Kidney epithelial cell (primary cell): Measurements from ENCODE around the gene GDE1. TPM values are rescaled to one million over a fixed set of nuclear protein-coding genes. Genes with fewer than 3 reads are reported as not detected.
"Not testable (repeated sequence)": the region's sequence is repeated elsewhere in the genome, so short reads cannot be mapped to it uniquely, and the experiment has no call there.

Experiments
- DNase-seq: peaks from one replicate; pipeline ENCODE4 v3.0.0-alpha.2; 2010; ENCODE audit warnings: low read depth
- H3K27me3 ChIP-seq: 2 replicates; pipeline ENCODE4 v1.6.0; 2011; ENCODE audit warnings: low read length; ENCODE audit not compliant: control insufficient read depth, insufficient read depth
- H3K36me3 ChIP-seq: 2 replicates; pipeline ENCODE4 v1.5.1; 2011; ENCODE audit warnings: low read length; ENCODE audit not compliant: control insufficient read depth, insufficient read depth
- H3K4me3 ChIP-seq: 2 replicates; pipeline ENCODE4 v1.5.1; 2011; ENCODE audit warnings: low read depth, mild to moderate bottlenecking, control low read depth, low read length
- CTCF ChIP-seq: IDR thresholded peaks from 2 replicates; pipeline ENCODE4 v1.5.1; 2011; ENCODE audit warnings: mild to moderate bottlenecking, moderate library complexity, low read length, control low read depth, inconsistent platforms; ENCODE audit not compliant: insufficient read depth, poor library complexity, severe bottlenecking
- total RNA-seq: library from RNA; depleted of rRNA; stranded (reverse); fragments of >200 nt; gene quantifications from 2 replicates; pipeline ENCODE4 v1.2.3, GENCODE V29; 2015

GDE1 gene
- total RNA-seq, 1 donor from 2014 or later = 81.5 TPM

- no peaks in the 10 kb centered on the region for H3K36me3 ChIP-seq
- no peak for DNase-seq
- no peak overlapping the region for H3K4me3 ChIP-seq
- no peaks in the 10 kb centered on the region for H3K27me3 ChIP-seq
- peak; percentile 58 for TF ChIP-seq CTCF
Measured at GRCh38 chr16:19559242-19559910, 37.5 kb upstream of the GDE1 start.

DNA sequence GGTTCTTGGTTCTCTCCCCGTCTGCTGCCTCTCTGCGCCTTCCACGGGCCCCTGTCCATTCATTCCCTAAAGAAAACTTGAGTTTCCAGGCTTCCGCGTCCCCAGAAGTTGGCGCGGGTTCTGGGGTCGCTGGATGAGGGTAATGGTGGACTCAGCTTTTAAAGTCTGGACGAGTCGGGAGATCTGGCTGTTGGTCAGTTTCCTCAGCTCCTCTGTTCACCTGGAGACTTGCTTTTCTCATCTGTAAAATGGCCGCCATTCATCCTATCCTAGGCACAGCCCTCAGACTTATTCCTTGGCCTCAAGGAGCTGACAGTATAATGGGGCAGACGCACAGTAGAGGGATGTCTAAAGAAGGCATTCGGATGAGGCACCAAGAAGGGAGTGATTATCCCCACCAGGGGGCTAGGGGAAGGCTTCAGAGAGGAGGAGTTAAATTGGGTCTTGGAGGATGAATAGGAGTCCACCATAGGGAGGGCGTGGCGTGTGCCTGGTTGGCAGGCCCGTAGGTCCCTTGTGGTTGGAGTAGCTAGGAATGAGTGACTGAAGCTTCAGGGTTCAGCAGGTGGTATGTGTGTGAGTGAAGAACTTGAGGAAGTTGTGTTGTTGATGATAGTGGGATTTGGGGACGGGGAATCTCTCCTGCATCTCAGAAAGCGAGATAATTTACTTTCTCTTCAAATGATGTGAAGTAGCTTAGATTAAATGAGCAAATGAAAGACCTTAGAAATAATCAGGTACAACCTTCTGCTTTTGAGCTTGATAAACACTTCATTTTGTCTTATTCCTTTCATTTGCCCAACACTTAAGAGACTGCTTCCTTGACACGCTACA is 34.3 kb upstream of the GDE1 start:
- DNase-seq = no peak
- Histone ChIP-seq H3K36me3 (no peaks in the 10 kb centered on the region), H3K4me3 (peak overlapping the region; percentile 92), H3K27me3 (no peaks in the 10 kb centered on the region)
- no peak for TF ChIP-seq CTCF

DNA sequence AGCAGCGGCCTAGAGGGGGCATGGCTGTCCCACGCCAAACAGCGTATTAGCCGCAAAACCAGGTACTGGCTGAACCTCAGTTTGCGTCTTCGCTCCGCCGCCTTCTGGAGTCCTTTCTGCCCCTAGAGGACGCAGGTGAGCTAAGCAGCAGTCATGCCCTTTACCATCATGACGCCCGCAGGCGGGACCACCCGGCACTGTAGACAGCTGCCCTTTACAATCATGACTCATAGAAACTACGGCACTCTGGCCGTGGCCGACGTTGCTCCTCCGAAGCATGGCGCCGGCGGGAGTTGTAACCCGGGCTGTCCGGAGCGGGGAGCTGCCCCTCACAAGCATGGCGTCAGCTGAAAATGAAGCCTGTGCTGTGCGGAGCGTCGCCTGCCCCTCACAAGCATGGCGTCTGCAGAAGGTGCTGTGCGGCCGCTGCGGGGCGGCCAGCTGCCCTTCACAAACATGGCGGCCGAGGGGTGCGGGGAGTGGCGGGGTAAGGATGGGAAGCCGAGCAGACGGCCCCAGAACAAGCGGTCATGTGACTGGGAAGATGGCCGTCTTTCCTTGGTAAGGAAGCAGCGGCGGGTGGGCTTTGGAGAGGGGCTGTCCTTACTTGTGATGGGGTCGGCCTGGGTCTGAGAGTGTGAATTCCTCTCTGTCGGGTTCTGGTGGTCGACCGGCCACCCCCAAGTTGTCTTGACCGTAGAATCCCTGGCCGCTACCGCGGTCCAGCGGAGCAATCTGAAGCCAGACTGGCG is 33.5 kb upstream of the GDE1 start, which contains the start of gene VPS35L:
TSS of gene VPS35L (plus strand) at position 518 of the 752 bp plus-strand sequence. CDS start at position 545, 27 bp downstream.
- peak within 1 kb of the TSS; percentile 92 for H3K4me3 ChIP-seq
- no peaks in the 10 kb centered on the region for H3K36me3 ChIP-seq
- H3K27me3 ChIP-seq = no peaks in the 10 kb centered on the region
- DNase-seq = peak; percentile 94
- TF ChIP-seq CTCF = peak; percentile 92

DNA sequence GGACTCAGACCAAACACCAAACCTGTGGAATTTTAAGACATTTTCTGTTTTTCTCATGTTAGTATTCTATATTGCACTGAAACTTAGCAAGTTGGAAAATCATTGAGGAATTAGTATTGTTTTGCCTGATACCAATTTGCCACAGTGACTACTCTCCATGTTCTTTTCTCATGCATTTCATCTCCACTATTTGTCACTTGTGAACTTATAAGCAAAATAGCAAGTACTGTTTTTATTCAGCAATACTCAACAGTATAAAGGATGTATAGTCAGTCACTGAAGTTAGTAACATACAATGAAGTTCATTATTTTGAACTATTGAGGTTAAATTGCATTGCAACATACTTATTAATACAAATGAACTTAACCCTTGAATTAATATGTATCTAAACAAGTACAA is 27.8 kb upstream of the GDE1 start:
- no peak for TF ChIP-seq CTCF

GRCh38 chr16:19548144-19548543 is 26.2 kb upstream of the GDE1 start:
- TF ChIP-seq CTCF = no peak
- no peaks in the 10 kb centered on the region for H3K27me3 ChIP-seq
- DNase-seq = no peak
- no peaks in the 10 kb centered on the region for H3K36me3 ChIP-seq
- H3K4me3 ChIP-seq = no peak overlapping the region

More for the DNA sequence above, 27.8 kb upstream of the GDE1 start:
- DNase-seq = no peak
- Histone ChIP-seq H3K27me3 (no peaks in the 10 kb centered on the region), H3K4me3 (no peak overlapping the region), H3K36me3 (no peaks in the 10 kb centered on the region)

- not testable (repeated sequence) for H3K36me3 ChIP-seq, H3K4me3 ChIP-seq, DNase-seq, H3K27me3 ChIP-seq
Measured at GRCh38 chr16:19543278-19543996, 21.5 kb upstream of the GDE1 start.
